ENCODE measurements around the gene TMEM132C. TPM values are rescaled to one million over a fixed set of nuclear protein-coding genes. Genes with fewer than 3 reads are reported as not detected.

Gene TMEM132C
- total and polyA plus RNA-seq, 2 donors (not counting 3 experiments of a cell fraction or from before 2014, with no cell fraction given) = not detected

DNA sequence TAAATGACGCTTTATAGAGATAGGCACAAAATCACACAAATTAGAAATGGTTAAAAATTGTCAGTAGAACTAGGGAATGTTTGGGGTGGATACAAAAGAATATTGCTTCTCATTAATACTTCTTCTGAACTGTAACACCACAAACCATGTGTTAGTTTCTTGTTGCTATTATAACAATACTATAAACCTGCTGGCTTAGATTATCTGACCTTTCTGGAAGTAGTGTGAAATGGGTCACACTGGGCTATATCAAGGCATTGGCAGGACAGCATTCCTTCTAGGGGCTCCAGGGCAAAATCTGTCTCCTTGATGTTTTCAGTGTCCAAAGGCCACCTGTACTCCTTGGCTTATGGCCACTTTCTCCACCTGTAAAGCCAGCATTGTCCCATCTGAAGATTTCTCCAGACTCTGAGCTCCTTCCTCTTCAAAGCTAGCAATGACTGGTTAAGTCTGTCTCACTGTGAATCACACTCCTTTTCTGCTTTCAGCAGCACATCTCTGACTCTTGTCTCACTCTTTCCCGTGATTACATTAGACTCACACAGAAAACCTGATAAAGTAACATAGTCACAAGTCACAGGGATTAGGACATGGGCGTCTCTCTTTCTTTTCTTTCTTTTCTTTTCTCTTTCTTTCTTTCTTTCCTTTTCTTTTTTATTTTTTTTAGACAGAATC lies 470.5 kb downstream of the TMEM132C start:
- TF ChIP-seq, protein P1, sequence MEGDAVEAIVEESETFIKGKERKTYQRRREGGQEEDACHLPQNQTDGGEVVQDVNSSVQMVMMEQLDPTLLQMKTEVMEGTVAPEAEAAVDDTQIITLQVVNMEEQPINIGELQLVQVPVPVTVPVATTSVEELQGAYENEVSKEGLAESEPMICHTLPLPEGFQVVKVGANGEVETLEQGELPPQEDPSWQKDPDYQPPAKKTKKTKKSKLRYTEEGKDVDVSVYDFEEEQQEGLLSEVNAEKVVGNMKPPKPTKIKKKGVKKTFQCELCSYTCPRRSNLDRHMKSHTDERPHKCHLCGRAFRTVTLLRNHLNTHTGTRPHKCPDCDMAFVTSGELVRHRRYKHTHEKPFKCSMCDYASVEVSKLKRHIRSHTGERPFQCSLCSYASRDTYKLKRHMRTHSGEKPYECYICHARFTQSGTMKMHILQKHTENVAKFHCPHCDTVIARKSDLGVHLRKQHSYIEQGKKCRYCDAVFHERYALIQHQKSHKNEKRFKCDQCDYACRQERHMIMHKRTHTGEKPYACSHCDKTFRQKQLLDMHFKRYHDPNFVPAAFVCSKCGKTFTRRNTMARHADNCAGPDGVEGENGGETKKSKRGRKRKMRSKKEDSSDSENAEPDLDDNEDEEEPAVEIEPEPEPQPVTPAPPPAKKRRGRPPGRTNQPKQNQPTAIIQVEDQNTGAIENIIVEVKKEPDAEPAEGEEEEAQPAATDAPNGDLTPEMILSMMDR (IDR thresholded peaks at IDR 0.05; ENCODE audit: extremely low read depth in 1 of 2, insufficient read depth in 1 of 2, low read depth in 1 of 2, low read length in 2 of 2) = no peak
- TF ChIP-seq, protein P2, sequence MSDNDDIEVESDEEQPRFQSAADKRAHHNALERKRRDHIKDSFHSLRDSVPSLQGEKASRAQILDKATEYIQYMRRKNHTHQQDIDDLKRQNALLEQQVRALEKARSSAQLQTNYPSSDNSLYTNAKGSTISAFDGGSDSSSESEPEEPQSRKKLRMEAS (IDR thresholded peaks at IDR 0.05; ENCODE audit: insufficient read depth, insufficient read length) = no peak
- no peak for TF ChIP-seq FOS (IDR thresholded peaks at IDR 0.05; ENCODE audit: borderline replicate concordance, insufficient read depth, low read length)
- no peak for TF ChIP-seq MYC (IDR thresholded peaks at IDR 0.05; ENCODE audit: low read depth, low read length)
- no peak for TF ChIP-seq POLR2A (IDR thresholded peaks at IDR 0.05; ENCODE audit: low read depth, low read length)
- TF ChIP-seq JUN (IDR thresholded peaks at IDR 0.05; ENCODE audit: borderline replicate concordance, insufficient read depth, insufficient read length, low read depth) = no peak
- no peak for TF ChIP-seq POLR2AphosphoS5 (IDR thresholded peaks at IDR 0.05; ENCODE audit: insufficient read depth, low read depth, low read length)
- no peak for TF ChIP-seq EZH2 (IDR thresholded peaks at IDR 0.05; ENCODE audit: borderline replicate concordance, low read depth, low read length, severe bottlenecking)
- TF ChIP-seq GATA2 (IDR thresholded peaks at IDR 0.05; ENCODE audit: insufficient read depth, insufficient read length, low read depth, low read length) = no peak
- no peak overlapping the region for H3K4me3 ChIP-seq (replicated peaks in 1 of 3; ENCODE audit: insufficient read depth in 1 of 3, low read depth in 1 of 3, low read length in 3 of 3)
- no peaks in the 10 kb centered on the region for H3K36me3 ChIP-seq (ENCODE audit: control insufficient read depth in 2 of 2, extremely low read depth in 1 of 2, insufficient read depth in 2 of 2, low read length in 2 of 2)
- dilution Hi-C loops (cut with MboI; ENCODE audit: extremely low pct_ligation_motif_present, low sequenced_read_pairs) = no loop called here
- POLR2A ChIA-PET = no interaction called here
- intact Hi-C loops (cut with micrococcal nuclease) = no loop called here
- no peak for FAIRE-seq
- H3K4me1 ChIP-seq (ENCODE audit: control insufficient read depth, extremely low read depth, insufficient read depth, low read length) = no peaks in the 10 kb centered on the region
- H4K20me1 ChIP-seq (replicated peaks; ENCODE audit: control insufficient read depth, extremely low read depth, insufficient read depth, low read length) = no peaks in the 10 kb centered on the region
- H3K9me1 ChIP-seq (replicated peaks; ENCODE audit: control insufficient read depth, extremely low read depth, insufficient read depth, low read length) = no peaks in the 10 kb centered on the region
- H3K4me2 ChIP-seq (ENCODE audit: insufficient read depth, low read length) = no peak overlapping the region
- CTCF ChIA-PET = no interaction called here
- H3K79me2 ChIP-seq (ENCODE audit: control insufficient read depth, insufficient read depth, low read length) = no peaks in the 10 kb centered on the region
- no peak overlapping the region for H3K27ac ChIP-seq (ENCODE audit: insufficient read depth, low read depth, low read length)
- H3K9ac ChIP-seq (replicated peaks; ENCODE audit: extremely low read depth, insufficient read depth, low read length) = no peak overlapping the region
- H3K27me3 ChIP-seq (ENCODE audit: control insufficient read depth in 2 of 2, insufficient read depth in 2 of 2, low read length in 2 of 2) = no peaks in the 10 kb centered on the region
- no peak for DNase-seq (ENCODE audit: low read depth, low spot score)
- peaks cover 3% of the 10 kb centered on the region for H3K9me3 ChIP-seq (replicated peaks; ENCODE audit: control insufficient read depth, insufficient read depth, low read length)
- no TSS peak for BruUV-seq (replicated peaks)
- no peak overlapping the region for H2AFZ ChIP-seq (ENCODE audit: low read depth, low read length)

All from endothelial cell of umbilical vein (primary cell).